ENCODE results near the gene NUAK1. TPM values are rescaled to one million over a fixed set of nuclear protein-coding genes. Genes with fewer than 3 reads are reported as not detected.

NUAK1 gene
- polyA plus RNA-seq, 1 experiment: 8.3 TPM

GRCh38 chr12:106130474-106131113, 8.2 kb downstream of the NUAK1 start:
- Histone ChIP-seq H3K9me3 (ENCODE audit: control insufficient read depth, insufficient read depth, low read length) (no peaks in the 10 kb centered on the region), H3K4me3 (ENCODE audit: low read depth, low read length) (no peak overlapping the region), H3K27me3 (ENCODE audit: control insufficient read depth, insufficient read depth, low read length) (no peaks in the 10 kb centered on the region), H3K27ac (ENCODE audit: low read depth, low read length) (no peak overlapping the region)
- no peak for DNase-seq (ENCODE audit: low read depth, low spot score)
- POLR2A ChIA-PET: no interaction called here
- CTCF ChIA-PET: interaction anchor here (0.6 to 1.4 kb wide), 2 partner anchors 40 to 425 kb away, joined by 3 to 4 read pairs; no protein-coding TSS in a partner anchor
- TF ChIP-seq CTCF (IDR thresholded peaks at IDR 0.05; ENCODE audit: low read depth, low read length): no peak

- Histone ChIP-seq H3K4me3 (ENCODE audit: low read depth, low read length) (no peak overlapping the region), H3K27ac (ENCODE audit: low read depth, low read length) (no peak overlapping the region), H3K9me3 (ENCODE audit: control insufficient read depth, insufficient read depth, low read length) (no peaks in the 10 kb centered on the region), H3K27me3 (ENCODE audit: control insufficient read depth, insufficient read depth, low read length) (no peaks in the 10 kb centered on the region)
- no peak for DNase-seq (ENCODE audit: low read depth, low spot score)
- no peak for TF ChIP-seq CTCF (IDR thresholded peaks at IDR 0.05; ENCODE audit: low read depth, low read length)
- CTCF ChIA-PET: interaction anchor here (0.9 to 1.8 kb wide), 2 partner anchors 8 to 708 kb away, joined by 4 to 6 read pairs; no protein-coding TSS in a partner anchor
- POLR2A ChIA-PET: no interaction called here
These were observed 10.0 kb downstream of the NUAK1 start for GRCh38 chr12:106128585-106129328.

- peak overlapping the region; percentile 22 for H3K27ac ChIP-seq (ENCODE audit: low read depth, low read length)
- CTCF ChIA-PET: interaction anchor here (1.6 to 1.8 kb wide), 3 partner anchors 9 to 707 kb away, joined by 5 to 7 read pairs (median 6); no protein-coding TSS in a partner anchor
- POLR2A ChIA-PET: interaction anchor here (0.6 to 1.3 kb wide), 3 partner anchors 53 to 770 kb away, joined by 3 to 5 read pairs (median 3); no protein-coding TSS in a partner anchor
- DNase-seq (ENCODE audit: low read depth, low spot score): no peak
- H3K4me3 ChIP-seq (ENCODE audit: low read depth, low read length): no peak overlapping the region
- no peaks in the 10 kb centered on the region for H3K27me3 ChIP-seq (ENCODE audit: control insufficient read depth, insufficient read depth, low read length)
- TF ChIP-seq CTCF (IDR thresholded peaks at IDR 0.05; ENCODE audit: low read depth, low read length): peak; percentile 12; the same call in 1 of the 2 replicates
- H3K9me3 ChIP-seq (ENCODE audit: control insufficient read depth, insufficient read depth, low read length): no peaks in the 10 kb centered on the region
These were observed 11.2 kb downstream of the NUAK1 start for GRCh38 chr12:106127338-106128126.

- Histone ChIP-seq H3K9me3 (ENCODE audit: control insufficient read depth, insufficient read depth, low read length) (no peaks in the 10 kb centered on the region), H3K27me3 (ENCODE audit: control insufficient read depth, insufficient read depth, low read length) (no peaks in the 10 kb centered on the region), H3K4me3 (ENCODE audit: low read depth, low read length) (no peak overlapping the region), H3K27ac (ENCODE audit: low read depth, low read length) (peak overlapping the region; percentile 52)
- no peak for TF ChIP-seq CTCF (IDR thresholded peaks at IDR 0.05; ENCODE audit: low read depth, low read length)
- CTCF ChIA-PET: interaction anchor here (1.6 to 1.8 kb wide), 4 partner anchors 9 to 706 kb away, joined by 4 to 7 read pairs (median 6); no protein-coding TSS in a partner anchor
- POLR2A ChIA-PET: interaction anchor here (0.6 to 1.3 kb wide), 5 partner anchors 12 to 769 kb away, joined by 3 to 5 read pairs (median 3); partner anchors contain the start of gene NUAK1
- no peak for DNase-seq (ENCODE audit: low read depth, low spot score)
These were observed 12.1 kb downstream of the NUAK1 start for GRCh38 chr12:106126441-106127337.

All from AG04450 (cell line).